Left colon (tissue), 2 donors: ENCODE data around the gene RPAIN. TPM values are rescaled to one million over a fixed set of nuclear protein-coding genes. Genes with fewer than 3 reads are reported as not detected.
"Not testable (repeated sequence)": the region's sequence is repeated elsewhere in the genome, so short reads cannot be mapped to it uniquely, and the experiment has no call there.

Source experiments
- ATAC-seq: fragments of 200-7000 bp; cut with Tn5 transposase; one replicate; pipeline ENCODE4 v1.9.1; 2020; ENCODE audit warnings: mild to moderate bottlenecking, moderate library complexity
- DNase-seq, 2 donors: peaks; one replicate each; pipeline ENCODE4 v3.0.0-alpha.2; 2020
- intact Hi-C, 2 donors: fragments of 100-400 bp; cut with DNase I in 1 of 2; cut with micrococcal nuclease in 1 of 2; formaldehyde crosslinking; loops; one replicate each; pipeline versions ENCODE4 v1.11.2 to v1.14.0; 2022; cut with DNase I, micrococcal nuclease
- total RNA-seq, 2 donors: library from RNA; stranded (reverse); fragmentation: NEBNext Ultra II Directional; extraction: Animal tissue kit (Norgen Biotek cat#: 25700); gene quantifications; one replicate each; pipeline ENCODE4 v1.2.1, GENCODE V29; 2021
- donor health status: DM: no; HTN: no; CAD: no.
- donor health status: DM: yes; HTN: yes; CAD: no.

The RPAIN gene
- total RNA-seq, 2 donors from 2014 or later, result 26.7 to 27.3 TPM

DNA sequence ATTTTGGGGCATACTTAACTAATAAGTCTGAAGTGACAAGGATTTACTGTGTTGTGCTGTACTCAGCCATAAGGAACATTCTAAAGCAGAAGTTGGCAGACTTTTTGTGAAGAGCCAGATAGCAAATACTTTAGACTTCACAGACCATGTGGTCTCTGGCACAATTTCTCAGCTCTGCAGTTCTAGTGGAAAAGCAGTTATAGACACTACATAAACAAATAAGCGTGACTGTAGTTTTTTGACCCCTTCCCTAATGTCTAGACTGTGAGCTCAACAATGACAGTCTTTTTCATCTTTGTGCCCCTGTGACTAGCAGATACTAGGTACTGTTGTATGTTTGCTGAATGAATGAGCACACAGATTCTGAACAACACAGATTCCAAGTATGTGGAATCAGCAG, 4.9 kb downstream of the RPAIN start:
- no peak for ATAC-seq
- intact Hi-C loops, result no loop called here
- no peak for DNase-seq

DNA sequence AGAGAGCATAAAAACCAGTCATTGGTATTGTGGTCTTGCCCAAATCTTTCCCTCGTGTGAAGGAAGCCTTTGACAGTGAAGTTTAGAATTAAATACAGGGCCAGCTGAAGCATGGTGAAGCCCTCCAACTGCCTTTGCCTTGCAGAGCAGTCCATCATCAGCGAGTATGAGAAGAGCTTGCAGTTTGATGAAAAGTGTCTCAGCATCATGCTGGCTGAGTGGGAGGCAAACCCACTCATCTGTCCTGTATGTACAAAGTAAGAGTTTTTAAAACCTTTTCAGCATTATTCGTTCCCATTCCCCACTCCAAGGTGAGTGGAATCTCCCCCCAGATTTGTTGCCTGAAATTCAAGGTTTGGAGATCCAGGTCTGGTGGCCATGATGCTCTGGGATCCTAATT, 5.8 kb downstream of the RPAIN start:
- intact Hi-C loops, result no loop called here
- no peak for ATAC-seq

DNA sequence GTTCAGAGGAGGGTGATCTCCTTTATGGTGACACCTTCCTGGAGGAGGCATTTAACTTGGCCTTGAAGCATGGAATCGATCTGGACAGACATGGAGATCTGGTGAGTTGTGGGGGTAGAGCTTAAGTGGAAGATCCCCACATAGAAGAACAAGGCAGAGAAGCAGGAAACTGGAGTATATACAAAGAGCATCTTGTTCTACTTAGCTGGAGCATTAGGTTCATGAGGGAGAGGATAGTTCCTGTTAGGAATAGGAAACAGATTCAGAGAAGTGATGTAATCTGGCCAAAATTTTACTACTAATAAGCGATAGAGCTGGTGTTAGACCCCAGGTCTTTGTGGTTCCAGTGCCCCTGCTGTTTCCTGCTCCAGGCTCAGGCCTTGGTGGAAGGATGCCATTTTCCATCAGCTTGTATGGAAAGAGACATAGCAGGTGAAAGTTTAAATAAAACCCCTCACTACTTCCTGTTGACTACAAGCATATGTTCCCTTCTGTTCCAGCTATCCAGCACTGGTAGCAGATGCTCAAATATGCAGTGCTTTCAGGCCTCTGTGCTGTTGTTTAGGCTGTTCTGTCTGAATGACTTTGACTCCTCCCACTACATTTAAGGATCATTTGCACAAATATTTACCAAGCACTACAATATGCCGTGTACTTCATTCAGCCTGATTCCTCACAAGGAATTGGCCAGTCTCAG, 9.4 kb downstream of the RPAIN start:
- ATAC-seq, result peak; percentile 52
- DNase-seq, result no peak
- intact Hi-C loops, result no loop called here

More for the DNA sequence above, 5.8 kb downstream of the RPAIN start:
- DNase-seq, result no peak

DNA sequence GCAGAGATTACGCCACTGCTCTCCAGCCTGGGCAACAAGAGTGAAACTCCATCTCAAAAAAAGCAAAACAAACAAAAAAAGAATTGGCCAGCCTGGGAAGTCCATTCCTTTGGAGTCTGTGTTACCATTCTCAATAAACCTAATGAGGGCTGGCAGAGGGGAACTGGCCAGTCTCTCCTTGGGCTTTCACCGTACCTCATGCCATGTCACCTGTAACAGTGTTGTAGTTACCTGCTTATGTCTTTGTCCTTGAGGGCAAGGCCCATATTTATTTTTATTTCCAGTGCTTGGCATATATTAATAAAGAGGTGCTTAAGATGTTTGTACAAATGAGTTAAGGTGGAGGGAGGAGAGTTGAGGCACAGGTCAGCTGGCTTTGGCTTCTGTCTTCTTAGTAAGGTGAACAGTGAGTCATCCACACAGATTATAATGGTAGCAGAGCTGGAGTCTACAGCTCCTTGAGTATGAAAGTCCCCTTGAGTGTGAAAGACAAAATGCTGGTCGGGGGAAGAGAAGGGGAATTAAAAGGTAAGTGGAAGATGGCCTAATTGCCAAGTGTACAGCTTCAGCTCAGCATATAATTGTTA, 10.5 kb downstream of the RPAIN start:
- DNase-seq (no peak), ATAC-seq (no peak)
- intact Hi-C loops, result no loop called here

DNA sequence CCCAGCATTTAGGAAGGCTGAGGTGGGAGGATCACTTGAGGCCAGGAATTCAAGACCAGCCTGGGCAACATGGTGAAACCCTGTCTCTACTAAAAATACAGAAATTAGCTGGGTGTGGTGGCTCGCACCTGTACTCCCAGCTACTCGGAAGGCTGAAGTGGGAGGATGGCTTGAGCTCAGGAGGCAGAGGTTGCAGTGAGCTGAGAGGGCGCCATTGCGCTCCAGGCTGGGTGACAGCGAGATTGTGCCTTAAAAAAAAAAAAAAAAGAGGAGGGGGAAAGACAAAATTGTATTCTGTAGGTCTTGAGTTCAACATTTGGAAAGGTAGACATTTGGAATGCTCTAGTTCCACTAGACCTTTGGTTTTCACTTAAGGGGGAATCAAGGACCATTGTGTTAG, 11.3 kb downstream of the RPAIN start:
- ATAC-seq, intact Hi-C loops, DNase-seq: not testable (repeated sequence)

DNA sequence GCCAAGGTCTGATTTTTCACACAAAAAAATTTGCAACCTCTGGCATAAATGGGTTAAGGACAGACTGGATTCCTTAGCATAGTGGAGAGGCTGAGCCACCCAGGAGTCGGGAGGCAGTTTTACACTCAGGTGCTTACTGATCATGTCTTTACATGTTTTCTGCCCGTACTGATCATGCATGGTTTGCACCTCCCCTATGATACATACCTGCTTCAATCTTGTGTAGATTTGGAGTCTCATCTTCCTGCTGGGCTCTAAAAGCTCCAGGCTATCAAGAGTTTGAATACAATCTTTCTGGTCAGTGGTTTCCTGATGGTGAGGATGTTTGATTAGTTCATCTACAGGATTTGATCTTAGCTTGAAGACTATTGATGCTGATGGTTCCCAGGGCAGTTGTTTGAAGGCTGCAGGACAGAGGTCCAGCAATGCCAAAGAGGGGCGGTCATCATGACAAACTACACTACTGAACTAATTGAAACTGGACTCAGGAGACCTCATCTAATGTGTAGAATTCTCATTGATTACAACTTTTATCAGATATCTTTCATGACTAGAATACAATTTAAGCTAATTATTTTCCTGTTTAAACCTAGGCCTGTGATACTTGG, 12.1 kb downstream of the RPAIN start:
- intact Hi-C loops, result no loop called here
- ATAC-seq (no peak), DNase-seq (no peak)

DNA sequence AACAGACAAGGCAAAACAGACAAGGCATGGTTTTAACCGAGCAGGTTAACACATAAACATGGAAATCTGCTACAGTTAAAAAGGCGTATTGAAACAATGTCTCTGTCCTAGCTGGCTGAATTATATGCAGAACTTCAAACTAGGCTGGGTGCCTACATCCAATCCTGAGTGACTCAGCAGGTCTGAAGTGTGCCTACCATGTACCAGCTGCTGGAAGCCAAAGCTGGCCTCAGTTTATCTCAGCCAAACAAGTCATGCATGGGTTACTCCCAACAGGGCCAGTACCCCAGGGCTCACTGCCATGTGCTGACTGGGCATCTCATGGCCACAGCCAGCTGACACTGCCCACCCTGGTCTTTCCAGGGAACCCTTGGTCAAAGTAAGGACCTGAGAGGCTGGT, 15.0 kb downstream of the RPAIN start:
- intact Hi-C loops, result no loop called here
- no peak for ATAC-seq
- DNase-seq, result no peak

DNA sequence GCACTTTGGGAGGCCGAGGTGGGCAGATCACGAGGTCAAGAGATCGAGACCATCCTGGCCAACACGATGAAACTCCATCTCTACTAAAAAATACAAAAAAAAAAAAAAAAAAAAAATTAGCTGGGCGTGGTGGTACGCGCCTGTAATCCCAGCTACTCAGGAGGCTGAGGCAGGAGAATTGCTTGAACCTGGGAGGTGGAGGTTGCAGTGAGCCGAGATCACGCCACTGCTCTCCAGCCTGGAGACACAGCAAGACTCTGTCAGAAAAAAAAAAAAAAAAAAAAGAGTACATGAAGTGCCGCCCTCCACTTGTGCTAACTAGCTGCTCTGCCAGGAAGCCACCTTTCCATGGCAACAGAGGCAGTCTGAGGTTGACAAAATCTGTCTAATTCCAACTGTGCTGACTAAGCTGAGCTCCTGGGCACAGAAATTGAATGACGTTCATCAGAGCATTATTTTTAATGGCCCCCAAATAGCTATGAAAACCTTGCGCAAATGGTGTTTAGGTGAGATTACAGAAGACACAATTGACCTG, 15.9 kb downstream of the RPAIN start:
- ATAC-seq, DNase-seq, intact Hi-C loops: not testable (repeated sequence)

DNA sequence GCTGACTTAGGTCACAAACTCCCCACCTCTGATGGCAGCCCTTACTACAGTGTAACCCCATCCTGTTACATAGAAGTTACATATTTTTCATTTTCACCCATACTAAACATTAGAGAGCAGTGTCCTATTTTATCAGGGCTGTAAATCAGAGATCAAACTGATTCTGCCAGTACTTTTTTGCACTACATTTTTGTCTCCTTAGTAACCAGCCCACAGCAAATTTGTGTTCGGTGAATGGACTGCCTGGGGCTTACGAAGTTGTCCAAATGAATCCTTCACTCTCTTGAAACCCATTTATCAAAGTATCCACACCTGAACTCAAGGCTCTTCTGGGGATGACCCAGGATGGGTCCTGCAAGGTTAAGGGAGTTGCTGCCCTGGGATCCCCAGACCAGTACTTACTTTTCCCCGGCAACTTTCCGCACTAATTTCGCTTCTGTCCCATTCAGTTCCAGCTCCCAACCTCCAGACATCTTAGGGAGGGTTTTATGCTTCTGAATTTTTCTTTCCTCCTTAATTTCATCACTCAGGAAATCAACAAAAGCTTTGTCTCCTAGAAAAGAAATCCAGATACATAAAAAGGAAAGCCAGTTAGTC, 17.8 kb downstream of the RPAIN start:
- intact Hi-C loops, result no loop called here
- DNase-seq (no peak), ATAC-seq (no peak)

DNA sequence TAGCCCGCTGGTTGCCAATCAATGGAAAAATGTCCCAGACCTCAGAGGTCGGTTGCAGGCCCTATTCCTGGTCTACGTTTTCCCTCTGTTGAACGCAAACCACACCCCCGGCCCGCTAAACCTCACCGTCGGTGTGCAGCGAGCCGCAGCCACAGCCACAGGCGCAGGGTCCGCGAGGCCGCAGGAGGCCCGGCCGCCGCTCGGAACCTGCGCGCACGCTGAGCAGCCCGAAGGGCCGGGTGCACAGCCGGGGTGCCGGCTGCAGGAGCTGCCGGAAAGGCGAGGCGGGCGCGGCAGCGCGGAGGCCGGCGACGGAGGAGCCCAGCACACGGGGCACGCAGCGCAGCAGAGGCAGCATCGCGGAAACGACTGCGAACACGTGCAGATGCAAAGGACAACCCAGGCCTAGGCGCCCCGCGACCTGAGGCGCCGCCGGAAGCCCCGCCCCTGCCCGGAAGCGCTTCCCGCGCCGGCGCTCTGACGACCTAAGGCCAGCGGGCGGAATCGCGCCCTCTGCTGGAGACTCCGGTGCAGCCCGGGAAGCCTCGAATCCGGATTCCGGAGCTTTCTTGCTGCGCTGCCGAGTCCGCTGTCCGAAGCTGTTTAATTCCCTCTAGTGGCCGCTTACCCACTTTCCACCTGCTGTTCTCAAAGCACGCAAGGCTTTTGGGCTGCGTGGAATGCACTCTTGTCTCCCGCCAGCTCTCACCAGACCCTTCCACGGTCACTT, 18.9 kb downstream of the RPAIN start, which contains the start of gene C1QBP:
TSS of gene C1QBP (minus strand) at position 440 of the 730 bp plus-strand sequence. CDS start at position 358, 82 bp downstream.
- intact Hi-C loops, result no loop called here
- peak; percentile 84 to 95 for DNase-seq
- ATAC-seq, result peak; percentile 92

DNA sequence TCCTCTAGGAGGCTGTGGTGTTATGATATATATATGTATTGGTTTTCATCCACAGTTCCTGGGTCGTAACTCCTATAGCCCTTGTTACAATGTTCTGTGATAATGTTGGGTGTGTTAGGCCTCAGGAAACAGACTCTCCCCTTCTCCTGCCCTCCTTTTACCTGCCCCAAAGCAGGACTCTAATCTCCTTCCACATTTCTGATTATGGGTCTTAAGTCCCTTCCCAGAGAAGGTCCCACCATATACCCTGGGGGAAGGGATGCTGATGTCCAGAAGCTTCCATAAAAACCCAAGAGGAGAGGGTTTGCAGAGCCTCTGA, 19.4 kb downstream of the RPAIN start:
- DNase-seq, result no peak
- intact Hi-C loops, result no loop called here
- ATAC-seq, result no peak

DNA sequence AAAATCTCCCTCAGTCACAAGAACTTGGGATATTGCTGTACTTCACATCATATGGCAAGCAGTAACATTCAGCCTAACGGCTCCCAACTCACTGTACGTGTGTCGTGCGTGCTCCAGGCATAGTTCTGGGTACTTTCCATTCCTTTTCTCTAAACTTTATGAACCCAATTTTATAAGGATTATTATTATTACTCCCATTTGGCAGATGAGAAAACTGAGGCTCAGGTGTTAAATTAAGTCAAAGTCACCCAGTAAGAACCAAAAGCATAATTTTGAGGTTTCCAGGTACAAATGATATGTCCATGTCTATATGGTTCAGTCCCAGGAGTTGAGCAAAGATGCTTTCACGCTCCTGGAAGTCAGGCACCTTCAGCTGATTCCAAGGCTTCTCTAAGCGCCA, 23.7 kb downstream of the RPAIN start:
- ATAC-seq, result no peak
- no peak for DNase-seq

DNA sequence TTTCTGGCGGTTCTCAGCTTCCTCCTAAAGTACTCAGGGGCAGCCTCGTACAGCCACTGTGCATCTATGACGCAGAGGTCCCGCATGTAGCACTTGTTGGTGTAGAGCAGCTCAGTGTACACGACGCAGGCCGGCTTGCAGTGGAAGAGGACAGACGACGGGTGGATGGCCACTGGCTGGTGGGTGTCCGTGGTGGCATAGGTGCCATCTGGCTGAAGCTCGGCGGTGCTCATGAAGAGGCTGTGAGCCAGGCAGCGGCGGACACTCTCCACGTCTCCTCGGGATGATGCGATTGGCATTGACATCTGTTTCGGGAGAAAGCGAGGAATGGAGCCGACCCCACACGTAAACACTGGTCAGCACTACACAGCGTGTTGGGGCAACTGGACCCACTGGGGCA, 24.2 kb downstream of the RPAIN start:
- intact Hi-C loops, result no loop called here
- DNase-seq (no peak), ATAC-seq (no peak)

More for the DNA sequence above, 23.7 kb downstream of the RPAIN start:
- intact Hi-C loops, result no loop called here

DNA sequence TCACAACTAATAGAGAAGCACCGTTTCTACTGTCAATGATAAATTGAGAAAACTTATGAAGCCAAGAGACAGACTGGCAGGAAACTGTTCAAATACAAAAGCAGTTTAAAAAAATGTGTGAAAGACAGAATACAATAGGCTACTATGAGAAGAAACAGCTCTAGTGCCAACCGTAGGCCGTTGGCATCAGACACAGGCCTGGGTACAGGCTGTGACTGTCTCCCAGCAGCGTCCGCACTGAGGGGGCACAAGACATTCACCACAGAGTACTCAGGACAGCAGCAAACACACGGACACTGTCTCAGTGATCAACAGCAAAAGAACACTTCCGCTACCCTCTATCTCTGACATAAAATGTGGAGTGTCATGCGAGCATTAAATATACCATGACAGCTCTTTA, 26.8 kb downstream of the RPAIN start:
- DNase-seq, result no peak
- no peak for ATAC-seq
- intact Hi-C loops, result no loop called here

DNA sequence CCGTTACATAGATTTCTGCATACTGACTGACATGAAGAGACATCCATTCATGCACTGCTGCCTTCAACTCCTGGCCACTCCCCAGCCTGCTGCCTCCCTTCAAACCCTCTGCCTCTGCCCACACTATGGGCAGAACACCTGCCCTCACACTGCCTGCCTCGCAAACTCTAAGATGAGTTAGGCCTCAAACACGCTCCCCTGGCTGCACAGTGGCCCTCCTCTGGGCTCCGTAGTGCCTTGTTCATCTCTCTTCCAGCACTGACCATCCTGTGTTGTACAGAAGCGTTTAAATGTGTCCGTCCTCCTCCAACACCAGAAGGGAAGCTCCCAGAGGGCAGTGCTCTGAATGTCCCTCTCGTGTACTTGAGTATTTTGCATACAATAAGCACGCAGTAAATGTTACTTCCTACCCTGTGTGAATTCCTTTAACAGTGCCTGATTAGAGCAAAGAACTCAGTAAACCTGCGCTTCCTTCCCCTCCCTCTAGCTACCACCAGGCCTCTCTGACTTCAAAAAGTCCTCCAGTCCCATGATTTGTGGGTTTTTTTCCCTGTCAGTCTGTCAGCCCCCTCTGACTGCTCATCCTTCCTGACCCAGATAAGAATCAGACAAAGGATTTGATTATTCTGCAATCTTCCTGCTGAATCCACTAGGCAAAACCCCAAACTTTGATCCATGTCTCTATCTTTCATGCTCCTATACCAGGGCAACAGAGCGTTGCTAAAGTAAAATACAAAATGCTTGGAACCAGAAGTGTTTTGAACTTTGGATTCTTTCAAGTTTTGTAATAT, 44.9 kb downstream of the RPAIN start:
- no peak for ATAC-seq

DNA sequence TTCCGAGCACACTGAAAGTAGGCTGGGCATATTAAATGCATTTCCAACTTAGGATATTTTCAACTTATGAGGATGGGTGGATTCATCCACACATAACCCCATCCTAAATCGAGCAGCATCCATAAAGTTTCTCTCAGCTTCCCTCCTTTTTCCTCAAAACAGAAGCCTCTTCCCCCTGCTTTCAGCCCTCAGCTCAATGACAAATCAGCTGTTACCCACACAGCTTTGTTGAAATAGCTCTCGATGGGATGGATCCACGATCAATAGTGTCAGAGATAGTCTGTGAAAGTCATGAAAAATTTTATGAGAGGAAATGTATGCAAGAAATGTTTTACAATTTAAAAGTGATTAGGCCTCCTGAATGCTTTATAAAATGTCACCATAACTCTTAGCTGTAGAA, 46.3 kb downstream of the RPAIN start:
- intact Hi-C loops, result no loop called here
- no peak for ATAC-seq
- DNase-seq, result no peak

More for the DNA sequence above, 44.9 kb downstream of the RPAIN start:
- intact Hi-C loops, result no loop called here
- no peak for DNase-seq

DNA sequence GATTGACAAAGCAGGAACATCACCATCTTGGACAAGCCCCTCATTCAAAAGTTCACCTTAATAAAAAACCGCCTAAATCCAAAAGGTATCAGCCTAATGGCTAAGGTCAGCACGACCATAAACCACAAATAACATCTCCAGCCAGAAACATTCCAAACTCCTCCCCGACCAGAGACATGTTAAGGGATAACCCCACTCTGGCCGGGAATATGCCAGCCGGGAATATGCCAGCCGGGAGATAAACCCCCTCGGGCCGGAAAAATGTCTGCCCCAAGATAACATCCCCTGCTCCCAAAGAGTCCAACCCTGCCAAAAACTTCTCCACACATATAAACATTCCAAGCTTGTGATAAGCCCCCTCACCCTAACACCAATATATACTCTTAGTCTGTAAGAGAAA, 47.4 kb downstream of the RPAIN start:
- intact Hi-C loops, result no loop called here
- ATAC-seq (no peak), DNase-seq (no peak)

DNA sequence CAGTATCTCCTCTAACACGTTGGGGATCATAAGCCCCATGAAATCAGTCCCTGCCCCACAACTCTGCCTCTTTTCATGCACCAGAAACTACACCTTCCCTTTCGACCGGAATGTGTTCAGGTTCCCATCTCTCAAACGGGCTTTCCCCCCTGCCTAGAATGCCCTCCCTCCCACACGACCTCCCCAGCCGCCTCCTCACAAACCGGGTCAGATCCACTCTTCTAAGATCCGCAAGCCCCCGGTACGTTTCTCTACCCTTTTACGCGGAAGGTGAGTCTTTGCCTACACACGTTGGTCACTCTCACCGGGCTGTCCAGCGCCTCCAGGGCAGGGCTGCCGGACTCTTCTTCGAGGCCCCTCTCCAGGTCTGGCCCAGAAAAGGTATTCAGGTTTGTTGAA, 48.1 kb downstream of the RPAIN start:
- no peak for DNase-seq
- intact Hi-C loops, result no loop called here
- peak; percentile 23 for ATAC-seq
